HG03045 (cell line): ENCODE measurements around the gene EXOSC10.
"Not testable (repeated sequence)": the region's sequence is repeated elsewhere in the genome, so short reads cannot be mapped to it uniquely, and the experiment has no call there.

Experiments used
- ATAC-seq: cut with Tn5 transposase; IDR thresholded peaks from one replicate; pipeline ENCODE4 v1.9.1; 2021; ENCODE audit warnings: mild to moderate bottlenecking, moderate library complexity; ENCODE audit not compliant: unreplicated experiment

EXOSC10 gene

GRCh38 chr1:11062965-11063401 lies 36.7 kb downstream of the EXOSC10 start:
- ATAC-seq, result no peak

GRCh38 chr1:11061652-11062365 lies 37.9 kb downstream of the EXOSC10 start:
- ATAC-seq, result no peak

- peak; percentile 91 for ATAC-seq
Observed at GRCh38 chr1:11059968-11060830, 39.5 kb downstream of the EXOSC10 start, which contains the start of gene SRM. SRM (minus strand) TSS chr1:11060018; CDS start chr1:11059943, 75 bp downstream.

- ATAC-seq, result peak; percentile 14
Observed at GRCh38 chr1:11059155-11059967, 40.3 kb downstream of the EXOSC10 start.

DNA sequence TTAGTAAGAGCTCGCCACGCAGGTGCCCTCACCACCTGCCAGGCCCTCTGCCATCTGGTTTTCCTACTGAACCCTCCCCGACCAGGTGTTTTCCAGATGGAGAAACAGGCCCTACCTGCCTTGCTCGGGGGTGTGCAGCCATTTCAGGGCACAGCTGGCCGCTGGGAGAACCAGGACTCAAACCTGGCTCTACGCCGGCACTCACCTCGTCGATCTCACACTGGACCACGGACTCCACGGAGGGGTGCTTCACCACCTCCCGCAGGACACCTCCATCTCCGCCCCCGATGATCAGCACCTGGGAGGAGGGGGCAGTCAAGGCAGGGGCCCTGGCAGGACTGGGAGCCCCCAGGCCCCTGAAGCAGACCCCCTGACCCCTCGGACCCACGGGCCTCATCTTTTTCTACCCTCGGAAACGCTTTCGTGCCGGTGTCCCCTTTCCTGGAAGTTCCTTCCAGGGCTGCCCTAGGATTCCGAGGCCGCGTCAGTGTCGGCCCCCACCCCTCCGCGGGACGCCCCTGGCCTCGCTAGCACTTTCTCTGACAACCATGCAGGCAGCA lies 41.0 kb downstream of the EXOSC10 start:
- ATAC-seq, result no peak

DNA sequence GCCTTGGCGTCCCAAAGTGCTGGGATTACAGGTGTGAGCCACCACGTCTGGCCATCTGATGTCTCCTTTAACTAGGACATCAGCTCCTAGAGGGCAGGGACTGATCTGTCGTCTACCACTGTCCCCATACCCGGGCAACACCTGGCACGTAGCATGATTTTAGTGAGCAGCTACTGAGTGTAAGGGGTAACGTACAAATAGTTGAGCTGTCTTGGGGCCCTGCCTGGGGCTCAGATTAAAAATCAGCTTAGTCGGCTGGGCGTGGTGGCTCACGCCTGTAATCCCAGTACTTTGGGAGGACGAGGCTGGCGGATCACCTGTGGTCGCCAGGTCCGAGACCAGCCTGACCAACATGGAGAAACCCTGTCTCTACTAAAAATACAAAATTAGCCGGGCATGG lies 41.6 kb downstream of the EXOSC10 start:
- ATAC-seq, result no peak

DNA sequence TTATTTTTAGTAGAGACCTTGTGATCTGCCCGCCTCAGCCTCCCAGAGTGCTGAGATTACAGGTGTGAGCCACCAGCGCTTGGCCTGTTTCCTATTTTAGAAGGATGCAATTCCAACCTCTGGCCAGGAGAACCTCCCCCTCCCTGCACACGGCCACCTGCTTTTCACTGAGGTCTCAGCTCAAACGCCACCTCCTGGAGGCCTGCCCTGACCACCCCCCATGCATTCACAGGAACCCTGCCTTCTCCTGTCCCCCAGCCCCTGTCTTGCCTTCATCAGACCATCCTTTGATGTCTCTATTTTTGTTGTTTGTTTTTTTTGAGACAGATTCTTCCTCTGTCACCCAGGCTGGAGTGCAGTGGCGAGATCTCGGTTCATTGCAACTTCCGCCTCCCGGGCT lies 42.2 kb downstream of the EXOSC10 start:
- ATAC-seq, result no peak

- ATAC-seq, result no peak
Observed at GRCh38 chr1:11056504-11056903, 43.2 kb downstream of the EXOSC10 start.

- ATAC-seq, result no peak
Observed at GRCh38 chr1:11055676-11056075, 44.0 kb downstream of the EXOSC10 start.

DNA sequence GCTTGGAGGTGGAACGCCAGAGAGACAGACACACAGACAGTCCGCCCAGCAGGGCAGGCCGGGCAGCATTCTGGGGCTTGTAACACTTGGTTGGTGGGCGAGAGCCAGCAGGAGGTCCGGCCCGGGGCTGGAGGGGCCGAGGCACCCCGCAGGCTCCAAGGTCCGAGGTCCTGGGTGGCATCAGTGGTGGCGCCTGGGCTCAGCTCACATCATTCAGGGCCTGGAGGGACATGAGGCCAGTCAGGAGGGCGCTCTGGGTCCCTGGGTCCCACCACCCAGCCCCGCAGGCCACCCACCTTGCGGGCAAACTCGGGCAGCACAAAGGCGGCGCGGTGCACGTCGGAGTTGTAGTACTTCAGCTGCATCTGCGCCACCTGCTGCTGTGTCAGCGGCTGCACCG lies 45.0 kb downstream of the EXOSC10 start:
- no peak for ATAC-seq

GRCh38 chr1:11054181-11054580 lies 45.5 kb downstream of the EXOSC10 start:
- no peak for ATAC-seq

- ATAC-seq, result no peak
Observed at GRCh38 chr1:11053758-11054137, 45.9 kb downstream of the EXOSC10 start.

- no peak for ATAC-seq
Observed at GRCh38 chr1:11052839-11053757, 46.6 kb downstream of the EXOSC10 start.

DNA sequence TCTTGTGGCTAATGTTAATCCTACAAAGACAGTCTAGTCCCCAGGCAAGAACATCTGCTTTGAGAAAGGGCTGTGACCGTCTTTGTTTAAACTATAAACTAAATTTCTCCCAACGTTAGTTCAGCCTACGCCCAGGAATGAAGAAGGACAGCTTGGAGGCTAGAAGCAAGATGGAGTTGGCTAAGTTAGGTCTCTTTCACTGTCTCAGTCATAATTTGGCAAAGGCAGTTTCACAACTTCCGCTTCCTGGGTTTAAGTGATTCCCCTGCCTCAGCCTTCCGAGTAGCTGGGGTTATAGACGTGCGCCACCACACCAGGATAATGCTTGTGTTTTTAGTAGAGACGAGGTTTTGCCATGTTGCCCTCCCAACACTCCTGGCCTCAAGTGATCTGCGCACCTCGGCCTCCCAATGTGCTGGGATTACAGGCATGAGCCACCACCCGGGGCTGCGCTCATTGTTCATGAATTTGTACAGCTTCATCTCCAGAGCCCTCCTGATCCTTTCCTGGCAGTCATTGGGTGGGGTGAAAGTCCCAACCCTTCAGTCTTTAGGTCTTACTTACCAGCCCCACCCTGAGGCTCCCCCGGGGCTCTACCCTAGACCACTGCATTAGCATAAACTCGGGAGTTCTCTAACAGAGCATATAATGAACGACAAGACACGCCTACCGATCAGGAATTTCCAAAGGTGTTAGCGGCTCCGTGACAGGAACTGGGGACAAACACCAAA lies 47.7 kb downstream of the EXOSC10 start:
- no peak for ATAC-seq

DNA sequence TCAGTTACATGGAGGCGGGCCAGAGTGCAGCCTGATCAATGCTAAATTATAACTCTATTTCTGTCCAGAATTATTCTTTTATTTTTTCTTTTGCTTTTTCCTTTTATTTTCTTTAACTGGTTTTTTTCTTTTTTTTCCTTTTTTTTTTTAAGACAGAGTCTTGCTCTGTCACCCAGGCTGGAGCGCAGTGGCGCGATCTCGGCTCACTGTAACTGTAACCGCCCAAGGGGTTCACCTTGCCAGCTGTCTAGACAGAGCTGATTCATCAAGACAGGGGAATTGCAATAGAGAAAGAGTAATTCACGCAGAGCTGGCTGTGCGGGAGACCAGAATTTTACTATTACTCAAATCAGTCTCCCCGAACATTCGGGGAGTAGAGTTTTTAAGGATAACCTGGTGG lies 48.5 kb downstream of the EXOSC10 start:
- not testable (repeated sequence) for ATAC-seq

- ATAC-seq, result no peak
Observed at GRCh38 chr1:11046625-11047365, 52.9 kb downstream of the EXOSC10 start, which contains the start of gene MASP2. MASP2 (minus strand) TSS chr1:11047239; CDS start chr1:11047207, 32 bp downstream.

DNA sequence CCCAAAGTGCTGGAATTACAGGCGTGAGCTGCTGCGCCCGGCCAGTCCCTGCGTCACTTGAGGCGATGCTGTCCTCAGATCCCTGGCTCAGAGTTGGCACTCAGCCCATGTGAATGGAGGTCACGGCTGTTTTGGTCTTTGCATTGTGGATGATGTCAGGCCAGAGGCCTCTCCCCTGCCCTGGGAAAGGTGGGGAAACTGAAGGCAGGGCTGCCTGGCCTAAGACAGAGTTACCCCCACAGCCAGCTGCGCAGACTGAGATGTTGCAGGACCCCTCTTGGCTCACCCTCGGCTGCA lies 53.5 kb downstream of the EXOSC10 start:
- ATAC-seq, result no peak

- no peak for ATAC-seq
Observed at GRCh38 chr1:11045428-11046269, 54.0 kb downstream of the EXOSC10 start.
